ENCODE data around the gene SPRYD3. TPM values are rescaled to one million over a fixed set of nuclear protein-coding genes. Genes with fewer than 3 reads are reported as not detected.

The SPRYD3 gene
- total RNA-seq, 1 experiment from 2014 or later, result 12.9 TPM

DNA sequence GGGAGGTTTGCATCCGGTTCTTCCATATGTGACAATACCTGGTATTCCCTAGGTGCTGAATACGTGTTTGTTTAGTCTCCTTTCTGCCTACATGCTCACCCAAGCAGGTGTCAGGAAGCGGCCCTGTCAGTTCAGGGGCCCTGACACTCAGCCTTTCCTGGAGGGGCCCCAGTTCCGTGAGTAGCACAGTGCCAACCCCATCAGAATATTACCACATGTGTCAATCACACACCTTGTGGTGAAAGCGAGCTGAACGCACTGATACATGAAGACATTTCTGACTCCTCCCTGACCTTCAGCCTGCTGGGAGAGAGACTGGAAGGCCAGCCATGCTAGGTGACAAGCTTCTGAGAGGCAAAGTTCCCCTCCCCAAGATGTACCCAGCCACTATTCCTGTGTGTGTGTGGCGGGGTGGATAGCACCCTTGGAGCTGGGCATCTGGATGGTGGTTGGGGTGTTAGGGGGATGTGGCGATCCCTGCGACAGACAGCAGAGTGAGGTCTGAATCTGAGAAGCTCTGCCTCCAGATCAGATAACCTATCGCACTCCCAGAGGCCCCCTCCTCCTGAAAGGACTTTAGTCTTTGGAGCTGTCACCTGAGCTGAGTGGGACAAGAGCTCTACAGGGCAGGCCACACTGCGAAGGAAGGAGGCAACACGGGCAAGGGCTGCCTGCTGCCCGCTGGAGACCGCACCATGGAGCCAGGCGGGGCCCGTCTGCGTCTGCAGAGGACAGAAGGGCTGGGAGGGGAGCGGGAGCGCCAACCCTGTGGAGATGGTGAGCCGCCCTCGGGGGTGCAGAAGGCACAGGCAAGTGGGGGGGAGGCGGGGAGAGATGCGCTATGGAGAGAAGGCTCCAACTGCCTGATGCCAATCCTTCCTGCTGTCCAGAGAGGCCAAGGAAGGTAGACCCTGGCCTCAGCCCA, 24.0 kb upstream of the SPRYD3 start, which contains the start of gene SOAT2:
TSS of gene SOAT2 (plus strand) at position 604 of the 925 bp plus-strand sequence. CDS start at position 696, 92 bp downstream.
- Mint-ChIP-seq H3K27ac (ENCODE audit: unreplicated experiment) (no peak within 1 kb of the TSS), H3K27me3 (ENCODE audit: unreplicated experiment) (no peaks in the 10 kb centered on the region), H3K36me3 (ENCODE audit: insufficient read depth, unreplicated experiment) (peaks cover 15% of the 10 kb centered on the region), H3K9me3 (ENCODE audit: low read depth, unreplicated experiment) (no peaks in the 10 kb centered on the region), H3K4me3 (ENCODE audit: low read depth, unreplicated experiment) (no peak within 1 kb of the TSS), H3K4me1 (ENCODE audit: low read depth, unreplicated experiment) (peaks cover 27% of the 10 kb centered on the region)
- BruUV-seq (replicated peaks), result no TSS peak
- intact Hi-C loops (cut with micrococcal nuclease; ENCODE audit: unreplicated experiment), result no loop called here
- no peak for DNase-seq
- CTCF ChIA-PET, result interaction anchor here (0.6 to 1.9 kb wide), 4 partner anchors 10 to 55 kb away, joined by 3 to 11 read pairs (median 4); partner anchors contain the start of gene SPRYD3
- no peak for TF ChIP-seq CTCF (IDR thresholded peaks at IDR 0.05; ENCODE audit: unreplicated experiment)

- intact Hi-C loops (cut with micrococcal nuclease; ENCODE audit: unreplicated experiment), result no loop called here
- H3K4me3 Mint-ChIP-seq (ENCODE audit: low read depth, unreplicated experiment), result no peak overlapping the region
- H3K4me1 Mint-ChIP-seq (ENCODE audit: low read depth, unreplicated experiment), result peaks cover 28% of the 10 kb centered on the region
- DNase-seq, result no peak
- H3K36me3 Mint-ChIP-seq (ENCODE audit: insufficient read depth, unreplicated experiment), result peaks cover 25% of the 10 kb centered on the region
- H3K27ac Mint-ChIP-seq (ENCODE audit: unreplicated experiment), result no peak overlapping the region
- TF ChIP-seq CTCF (IDR thresholded peaks at IDR 0.05; ENCODE audit: unreplicated experiment), result no peak
- no peaks in the 10 kb centered on the region for H3K27me3 Mint-ChIP-seq (ENCODE audit: unreplicated experiment)
- CTCF ChIA-PET, result interaction anchor here (1.0 to 1.9 kb wide), 3 partner anchors 23 to 54 kb away, joined by 3 to 11 read pairs (median 3); partner anchors contain the start of gene SPRYD3
- no TSS peak for BruUV-seq (replicated peaks)
- H3K9me3 Mint-ChIP-seq (ENCODE audit: low read depth, unreplicated experiment), result no peaks in the 10 kb centered on the region
Measured at GRCh38 chr12:53101931-53102781, 23.0 kb upstream of the SPRYD3 start.

- BruUV-seq (replicated peaks), result no TSS peak
- TF ChIP-seq CTCF (IDR thresholded peaks at IDR 0.05; ENCODE audit: unreplicated experiment), result no peak
- DNase-seq, result no peak
- CTCF ChIA-PET, result interaction anchor here (4.2 kb wide), 1 partner anchor 35 kb away, joined by 39 read pairs; no protein-coding TSS in a partner anchor
- H3K4me3 Mint-ChIP-seq (ENCODE audit: low read depth, unreplicated experiment), result no peak overlapping the region
- peaks cover 31% of the 10 kb centered on the region for H3K36me3 Mint-ChIP-seq (ENCODE audit: insufficient read depth, unreplicated experiment)
- intact Hi-C loops (cut with micrococcal nuclease; ENCODE audit: unreplicated experiment), result no loop called here
- H3K9me3 Mint-ChIP-seq (ENCODE audit: low read depth, unreplicated experiment), result no peaks in the 10 kb centered on the region
- peaks cover 28% of the 10 kb centered on the region for H3K4me1 Mint-ChIP-seq (ENCODE audit: low read depth, unreplicated experiment)
- H3K27me3 Mint-ChIP-seq (ENCODE audit: unreplicated experiment), result no peaks in the 10 kb centered on the region
- H3K27ac Mint-ChIP-seq (ENCODE audit: unreplicated experiment), result no peak overlapping the region
Measured at GRCh38 chr12:53101266-53101665, 22.1 kb upstream of the SPRYD3 start.

DNA sequence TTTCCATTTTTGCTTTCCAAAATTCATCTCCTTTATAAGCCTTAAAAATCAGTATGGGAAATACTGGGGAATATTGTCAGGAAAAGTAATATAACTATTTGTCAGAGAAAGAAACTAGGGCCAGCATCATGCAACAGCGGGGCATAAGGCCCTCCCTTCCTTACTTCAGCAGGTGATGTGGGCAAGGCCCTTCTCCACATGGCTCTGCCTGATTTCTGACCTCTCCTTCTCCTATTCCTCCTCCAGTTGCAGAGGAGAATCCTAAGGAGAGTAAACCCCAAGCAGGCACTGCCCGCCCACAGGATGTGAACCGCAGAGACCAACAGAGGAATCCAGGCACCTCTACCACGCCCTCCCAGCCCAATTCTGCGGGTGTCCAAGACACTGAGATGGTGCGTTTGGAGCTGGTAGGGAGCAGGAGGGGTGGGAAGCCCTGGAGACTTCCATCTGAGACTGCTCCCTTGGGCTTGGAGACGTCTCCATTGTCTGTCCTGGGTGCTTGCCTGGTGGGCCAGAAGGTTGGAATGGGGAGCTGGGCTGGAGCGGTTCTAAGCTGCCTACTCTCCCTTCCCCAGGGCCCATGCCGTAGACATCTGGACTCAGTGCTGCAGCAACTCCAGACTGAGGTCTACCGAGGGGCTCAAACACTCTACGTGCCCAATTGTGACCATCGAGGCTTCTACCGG, 21.4 kb upstream of the SPRYD3 start:
- Mint-ChIP-seq H3K27me3 (ENCODE audit: unreplicated experiment) (no peaks in the 10 kb centered on the region), H3K36me3 (ENCODE audit: insufficient read depth, unreplicated experiment) (peaks cover 31% of the 10 kb centered on the region), H3K4me3 (ENCODE audit: low read depth, unreplicated experiment) (no peak overlapping the region), H3K4me1 (ENCODE audit: low read depth, unreplicated experiment) (peaks cover 28% of the 10 kb centered on the region), H3K27ac (ENCODE audit: unreplicated experiment) (no peak overlapping the region), H3K9me3 (ENCODE audit: low read depth, unreplicated experiment) (no peaks in the 10 kb centered on the region)
- CTCF ChIA-PET, result interaction anchor here (1.3 to 4.2 kb wide), 2 partner anchors 34 to 39 kb away, joined by 6 to 39 read pairs; no protein-coding TSS in a partner anchor
- no peak for TF ChIP-seq CTCF (IDR thresholded peaks at IDR 0.05; ENCODE audit: unreplicated experiment)
- intact Hi-C loops (cut with micrococcal nuclease; ENCODE audit: unreplicated experiment), result no loop called here
- DNase-seq, result no peak
- no TSS peak for BruUV-seq (replicated peaks)

Measured in Calu3 (cell line).